AG09309 (cell line): ENCODE results near the gene SHISAL1.

Experiments
- DNase-seq: peaks from one replicate; pipeline ENCODE4 v3.0.0-alpha.2; 2010; ENCODE audit warnings: low read depth
- H3K4me3 ChIP-seq: 2 replicates; pipeline ENCODE4 v1.5.1; 2011; ENCODE audit warnings: mild to moderate bottlenecking, low read depth, low read length, moderate library complexity; ENCODE audit not compliant: control insufficient read depth
- CTCF ChIP-seq: IDR thresholded peaks from 2 replicates; pipeline ENCODE4 v1.5.1; 2011; ENCODE audit warnings: mild to moderate bottlenecking, low read depth, low read length, inconsistent platforms; ENCODE audit not compliant: insufficient read depth, control insufficient read depth; ENCODE audit errors: missing control alignments

Gene SHISAL1

GRCh38 chr22:44225812-44226211 is 86.9 kb downstream of the SHISAL1 start:
- no peak for DNase-seq
- no peak overlapping the region for H3K4me3 ChIP-seq
- no peak for TF ChIP-seq CTCF

- no peak for TF ChIP-seq CTCF
- H3K4me3 ChIP-seq, result no peak overlapping the region
- no peak for DNase-seq
Measured at GRCh38 chr22:44225091-44225689, 87.6 kb downstream of the SHISAL1 start.

DNA sequence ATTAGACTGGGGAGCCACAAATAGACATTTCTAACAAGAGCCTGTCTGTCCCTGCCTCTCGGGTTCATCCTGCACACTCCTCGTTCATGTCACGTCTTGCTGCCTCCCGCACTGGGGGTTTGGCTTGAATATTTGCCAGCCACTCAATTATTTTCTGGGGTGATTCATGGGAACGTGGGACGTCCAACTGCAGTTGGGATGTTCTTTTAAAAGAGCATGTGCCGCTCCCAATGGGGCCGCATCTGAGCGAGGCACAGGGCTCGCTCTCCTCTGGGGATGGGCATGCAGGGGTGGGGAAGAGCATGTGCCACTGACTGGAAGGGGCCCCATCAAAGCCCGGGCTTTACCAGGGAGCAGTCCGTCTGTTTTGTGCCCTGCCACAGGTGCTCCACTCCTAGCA is 88.6 kb downstream of the SHISAL1 start:
- DNase-seq, result no peak

DNA sequence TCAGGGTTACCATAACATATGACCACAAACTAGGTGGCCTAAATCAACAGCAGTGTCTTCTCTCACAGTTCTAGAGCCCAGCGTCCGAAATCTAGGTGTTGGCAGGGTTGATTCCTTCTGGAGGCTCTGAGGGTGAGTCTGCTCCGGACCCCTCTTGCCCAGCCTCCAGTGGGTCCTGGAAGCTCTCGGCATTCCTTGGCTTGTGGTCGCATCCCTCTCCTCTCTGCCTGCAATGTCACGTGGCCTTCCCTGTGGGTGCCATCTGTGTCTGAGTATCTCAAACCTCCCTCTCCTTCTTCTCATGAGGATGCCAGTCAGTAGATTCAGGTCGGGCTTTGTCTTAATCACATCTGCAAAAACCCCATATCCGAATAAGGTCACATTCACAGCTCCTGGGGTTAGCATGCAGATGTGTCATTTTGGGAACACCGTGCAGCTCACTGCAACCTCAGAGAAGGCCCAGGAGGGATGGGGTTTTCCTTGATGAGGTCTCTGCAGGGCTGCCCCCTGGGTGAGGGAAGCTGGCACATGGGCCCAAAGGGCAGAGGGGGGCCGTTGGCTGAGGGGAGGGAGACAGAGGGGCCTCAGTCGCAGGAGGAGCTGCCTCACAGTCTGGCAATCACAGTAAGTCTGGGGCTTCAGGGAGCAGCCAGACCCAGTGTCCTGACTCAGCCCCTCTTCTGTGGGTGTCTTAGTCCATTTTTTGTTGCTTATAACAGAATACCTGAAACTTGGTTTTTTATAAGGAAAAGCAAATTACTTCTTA is 90.9 kb downstream of the SHISAL1 start:
- TF ChIP-seq CTCF, result no peak
- no peak for DNase-seq
- H3K4me3 ChIP-seq, result no peak overlapping the region

More for the DNA sequence above, 88.6 kb downstream of the SHISAL1 start:
- TF ChIP-seq CTCF, result no peak
- no peak overlapping the region for H3K4me3 ChIP-seq

GRCh38 chr22:44220727-44221680 is 91.7 kb downstream of the SHISAL1 start:
- no peak for DNase-seq
- no peak overlapping the region for H3K4me3 ChIP-seq
- TF ChIP-seq CTCF, result no peak

DNA sequence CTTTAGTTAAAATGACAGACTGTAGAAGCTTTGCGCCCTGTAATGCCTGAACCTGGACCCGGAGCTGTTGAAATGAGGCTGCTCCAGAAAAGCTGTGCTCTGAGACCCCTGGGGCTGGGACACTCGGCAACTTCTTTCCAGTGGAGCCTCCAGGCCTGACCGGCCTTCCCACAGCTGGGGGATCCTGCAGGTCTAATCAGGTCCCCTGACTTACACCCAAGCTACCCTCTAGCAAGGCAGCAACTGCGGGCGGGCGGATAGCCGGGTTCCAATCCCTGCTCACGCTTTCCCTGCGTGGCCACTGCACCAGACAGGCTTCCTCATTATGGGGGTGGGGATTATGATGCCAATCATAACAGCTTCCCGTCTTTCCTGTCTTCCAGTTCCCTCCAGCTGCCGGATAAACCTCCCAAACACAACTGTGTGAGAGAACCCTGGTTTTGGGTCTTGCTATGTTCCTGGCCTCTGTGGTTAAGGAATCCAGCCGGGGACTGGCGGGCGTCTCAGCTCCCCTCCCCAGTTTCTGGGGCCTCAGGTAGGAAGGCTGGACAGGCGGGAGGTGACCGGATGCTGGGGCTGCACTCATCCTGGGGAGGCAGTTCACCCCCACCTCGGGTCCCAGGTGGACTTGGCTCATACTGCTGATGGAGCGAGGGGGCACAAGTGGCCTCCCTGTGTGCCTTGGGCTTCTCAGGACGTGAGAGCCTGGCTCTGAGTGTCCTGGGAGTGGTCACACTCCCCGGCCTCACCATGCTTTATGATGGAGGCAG is 93.5 kb downstream of the SHISAL1 start:
- DNase-seq, result no peak
- no peak overlapping the region for H3K4me3 ChIP-seq
- no peak for TF ChIP-seq CTCF
